ENCODE measurements around the gene CXorf51B. TPM values are rescaled to one million over a fixed set of nuclear protein-coding genes. Genes with fewer than 3 reads are reported as not detected.

CXorf51B gene
- not detected in 2 replicates for total RNA-seq

DNA sequence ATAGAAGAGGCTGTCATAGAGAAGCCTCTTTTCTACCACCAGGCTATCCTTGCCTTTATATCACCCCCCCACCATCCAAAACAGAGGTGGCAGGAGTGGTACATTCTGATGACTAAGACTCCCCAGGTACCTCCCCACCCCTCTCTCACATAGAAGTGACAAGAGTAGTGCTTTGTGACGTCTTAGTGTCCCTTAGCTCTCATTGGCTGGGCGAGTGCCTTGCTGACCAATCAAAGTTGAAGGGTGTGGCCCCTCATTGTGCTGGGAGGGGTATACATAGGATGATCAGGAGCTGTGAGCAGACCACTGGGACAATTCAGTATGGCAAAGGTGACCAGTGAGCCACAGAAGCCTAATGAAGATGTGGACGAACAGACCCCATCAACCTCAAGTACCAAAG is at the start of gene CXorf51B:
Gene CXorf51B, plus strand, starts transcription at position 301 of the 400 bp plus-strand sequence. Its CDS starts 21 bp downstream, at position 322.

GRCh38 chrX:146814644-146815043 is 5.1 kb downstream of the CXorf51B start, which contains the start of gene CXorf51A:
Gene CXorf51A (minus strand): TSS chrX:146814744. CDS start chrX:146814723, 21 bp downstream.

Other genes with a start within 250 kb of the CXorf51B start
- not detected in 2 replicates for gene CXorf51A, start 5.0 kb downstream of the CXorf51B start, total RNA-seq

Data from mesangial cell (primary cell).